ENCODE data around the gene RNF112. TPM values are rescaled to one million over a fixed set of nuclear protein-coding genes. Genes with fewer than 3 reads are reported as not detected.

RNF112 gene
- total and polyA plus RNA-seq, 2 of the 13 experiments (the other 11 are each of a cell fraction or from before 2014, with no cell fraction given): 0.05 TPM; not detected in 1

- no peak for TF ChIP-seq ZNF407 (CRISPR knock-in tag; IDR thresholded peaks at IDR 0.05; ENCODE audit: not compliant biosample characterization)
- no peak; the same call in 1 of the 2 replicates for TF ChIP-seq NFYC (CRISPR knock-in tag; IDR thresholded peaks at IDR 0.05)
- TF ChIP-seq ZXDC (CRISPR knock-in tag; IDR thresholded peaks at IDR 0.05): peak; percentile 61; the same call in 1 of the 2 replicates
- no peak for TF ChIP-seq FOXK2 (IDR thresholded peaks at IDR 0.05)
- TF ChIP-seq ZNF572 (CRISPR knock-in tag; IDR thresholded peaks at IDR 0.05): 0 out of 2 replicates have a peak, but pooled peaks have one; percentile 71
- no peak for TF ChIP-seq SPEN (CRISPR knock-in tag; IDR thresholded peaks at IDR 0.05; ENCODE audit: low read depth)
- no peak for TF ChIP-seq PCBP2 (optimal IDR thresholded peaks at IDR 0.05; ENCODE audit: low read depth, low read length, poor library complexity, severe bottlenecking)
- TF ChIP-seq THAP7 (CRISPR knock-in tag; IDR thresholded peaks at IDR 0.05): no peak
- TF ChIP-seq AKNA (CRISPR knock-in tag; IDR thresholded peaks at IDR 0.05; ENCODE audit: borderline replicate concordance): no peak
- no peak for TF ChIP-seq ZNF180 (CRISPR knock-in tag; IDR thresholded peaks at IDR 0.05; ENCODE audit: borderline replicate concordance, low read depth)
- TF ChIP-seq AHR (CRISPR knock-in tag; IDR thresholded peaks at IDR 0.05): no peak
These were observed 48.5 kb upstream of the RNF112 start, which contains the start of gene B9D1 (continued) for GRCh38 chr17:19362277-19363113.

All from HepG2 (cell line).